ENCODE results near the gene MGAT4A. TPM values are rescaled to one million over a fixed set of nuclear protein-coding genes. Genes with fewer than 3 reads are reported as not detected.

Gene MGAT4A
- total RNA-seq, 1 donor from 2014 or later, result 3.2 TPM

- TF ChIP-seq CTCF (IDR thresholded peaks at IDR 0.05; ENCODE audit: insufficient read depth, low read length, poor library complexity, severe bottlenecking), result no peak
- DNase-seq (ENCODE audit: low read depth), result no peak
- Histone ChIP-seq H3K27me3 (ENCODE audit: control insufficient read depth, insufficient read depth, low read length) (no peaks in the 10 kb centered on the region), H3K4me3 (ENCODE audit: low read depth, low read length) (no peak overlapping the region), H3K36me3 (ENCODE audit: control insufficient read depth, insufficient read depth, low read length) (peaks cover 3% of the 10 kb centered on the region)
Observed at GRCh38 chr2:98571796-98572195, 159.1 kb downstream of the MGAT4A start.

DNA sequence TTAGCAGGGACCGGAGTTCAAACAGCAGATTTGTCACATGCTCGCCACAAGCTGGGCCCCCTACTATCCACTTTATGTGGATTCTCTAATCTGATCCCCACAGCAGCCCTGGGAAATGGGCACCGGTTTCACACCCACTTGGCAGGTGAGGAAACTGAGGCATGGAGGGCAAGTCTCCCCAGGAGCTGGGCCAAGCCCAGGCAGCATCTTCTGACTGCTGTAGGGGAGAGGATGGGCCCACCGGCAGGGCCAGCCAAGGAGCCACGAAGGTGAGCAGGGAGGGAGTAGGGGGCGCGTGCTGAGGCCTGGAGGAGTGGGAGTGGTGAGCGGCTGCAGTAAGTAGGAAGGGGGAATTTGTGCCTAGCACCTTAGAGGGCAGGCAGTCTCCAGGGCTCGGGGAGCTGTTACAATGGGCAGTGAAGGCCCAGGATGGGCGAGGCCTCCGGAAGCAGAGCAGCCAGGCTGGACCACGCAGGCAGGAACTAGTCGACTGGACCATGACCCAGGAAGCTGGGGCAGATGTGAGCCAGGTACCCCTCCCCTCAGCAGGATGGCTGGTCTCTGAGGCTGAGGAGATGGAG lies 159.7 kb downstream of the MGAT4A start:
- Histone ChIP-seq H3K27me3 (ENCODE audit: control insufficient read depth, insufficient read depth, low read length) (no peaks in the 10 kb centered on the region), H3K4me3 (ENCODE audit: low read depth, low read length) (no peak overlapping the region), H3K36me3 (ENCODE audit: control insufficient read depth, insufficient read depth, low read length) (peaks cover 3% of the 10 kb centered on the region)
- no peak for DNase-seq (ENCODE audit: low read depth)
- no peak for TF ChIP-seq CTCF (IDR thresholded peaks at IDR 0.05; ENCODE audit: insufficient read depth, low read length, poor library complexity, severe bottlenecking)

GRCh38 chr2:98570356-98570755 lies 160.6 kb downstream of the MGAT4A start:
- Histone ChIP-seq H3K36me3 (ENCODE audit: control insufficient read depth, insufficient read depth, low read length) (peaks cover 3% of the 10 kb centered on the region), H3K27me3 (ENCODE audit: control insufficient read depth, insufficient read depth, low read length) (no peaks in the 10 kb centered on the region)

GRCh38 chr2:98569915-98570314 lies 161.0 kb downstream of the MGAT4A start:
- Histone ChIP-seq H3K4me3 (ENCODE audit: low read depth, low read length) (no peak overlapping the region), H3K27me3 (ENCODE audit: control insufficient read depth, insufficient read depth, low read length) (no peaks in the 10 kb centered on the region), H3K36me3 (ENCODE audit: control insufficient read depth, insufficient read depth, low read length) (peaks cover 3% of the 10 kb centered on the region)
- no peak for DNase-seq (ENCODE audit: low read depth)
- no peak for TF ChIP-seq CTCF (IDR thresholded peaks at IDR 0.05; ENCODE audit: insufficient read depth, low read length, poor library complexity, severe bottlenecking)

More at GRCh38 chr2:98570356-98570755, 160.6 kb downstream of the MGAT4A start:
- DNase-seq (ENCODE audit: low read depth), result no peak
- TF ChIP-seq CTCF (IDR thresholded peaks at IDR 0.05; ENCODE audit: insufficient read depth, low read length, poor library complexity, severe bottlenecking), result no peak
- H3K4me3 ChIP-seq (ENCODE audit: low read depth, low read length), result no peak overlapping the region

- no peak for DNase-seq (ENCODE audit: low read depth)
- peak; percentile 88 for TF ChIP-seq CTCF (IDR thresholded peaks at IDR 0.05; ENCODE audit: insufficient read depth, low read length, poor library complexity, severe bottlenecking)
- no peak overlapping the region for H3K4me3 ChIP-seq (ENCODE audit: low read depth, low read length)
- H3K27me3 ChIP-seq (ENCODE audit: control insufficient read depth, insufficient read depth, low read length), result no peaks in the 10 kb centered on the region
- peaks cover 3% of the 10 kb centered on the region for H3K36me3 ChIP-seq (ENCODE audit: control insufficient read depth, insufficient read depth, low read length)
Observed at GRCh38 chr2:98569197-98569793, 161.6 kb downstream of the MGAT4A start.

Other genes with a start within 250 kb of the MGAT4A start
- 24.9 and 29.1 TPM in 2 replicates for gene COA5, start 122.6 kb downstream of the MGAT4A start, total RNA-seq
- 45.9 and 57.1 TPM in 2 replicates for gene UNC50, start 122.5 kb downstream of the MGAT4A start, total RNA-seq
- gene CRACDL, start 205.1 kb upstream of the MGAT4A start, total RNA-seq, result 1.4 TPM in 2 replicates